ENCODE measurements around the gene CREB3L2. TPM values are rescaled to one million over a fixed set of nuclear protein-coding genes. Genes with fewer than 3 reads are reported as not detected.

Gene CREB3L2
- total and polyA plus RNA-seq, 10 of the 15 experiments (the other 5 are each of a cell fraction or from before 2014, with no cell fraction given): 6.4 to 67.1 (median 26.2) TPM

DNA sequence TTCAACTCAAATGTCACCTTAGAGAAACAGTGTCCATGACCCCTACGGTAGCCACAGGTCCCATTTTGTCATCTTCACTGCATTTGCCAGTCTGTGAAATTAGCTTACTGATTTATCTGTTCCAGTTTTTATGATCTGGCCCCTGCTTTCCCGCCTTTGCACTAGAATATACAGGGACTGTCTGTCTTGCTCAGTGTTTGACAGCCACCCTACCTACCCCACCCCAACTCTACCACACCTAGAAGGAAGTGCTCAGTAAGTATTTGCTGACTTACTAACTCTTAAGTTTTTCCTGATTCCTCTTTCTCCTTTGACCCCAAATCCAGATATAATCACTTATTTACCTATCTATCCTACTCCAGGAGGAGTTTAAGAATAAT lies 49.5 kb downstream of the CREB3L2 start:
- H3K27me3 ChIP-seq (replicated peaks in 1 of 2; ENCODE audit: control insufficient read depth in 2 of 2, insufficient read depth in 2 of 2, low read length in 1 of 2): no peaks in the 10 kb centered on the region
- WGBS (ENCODE audit: insufficient coverage, insufficient replicate concordance, low lambda C conversion rate, missing lambda C conversion rate): 100% methylated on average over 2 of the region's 2 CpGs
- FAIRE-seq: no peak
- ChIA-PET CTCF (interaction anchor here (1.0 kb wide), 1 partner anchor 32 kb away, joined by 3 read pairs; no protein-coding TSS in a partner anchor), RAD21 (ENCODE audit: unreplicated experiment) (no interaction called here), SMC1A (ENCODE audit: uncharacterized antibody, unreplicated experiment) (interaction anchor here (1.2 kb wide), 1 partner anchor 42 kb away, joined by 3 read pairs; no protein-coding TSS in a partner anchor), POLR2A (interaction anchor here (1.6 kb wide), 1 partner anchor 47 kb away, joined by 3 read pairs; no protein-coding TSS in a partner anchor)
- peaks cover 9% of the 10 kb centered on the region; the same call in 1 of the 2 replicates for H3K4me1 ChIP-seq (ENCODE audit: control insufficient read depth, insufficient read depth, low read length)
- no peak overlapping the region for H3K4me3 ChIP-seq
- intact Hi-C loops (cut with micrococcal nuclease; ENCODE audit: unreplicated experiment): no loop called here
- TF ChIP-seq RCOR1 (conservative IDR thresholded peaks at IDR 0.05; ENCODE audit: low read depth, low read length): no peak
- no peak for TF ChIP-seq TARDBP (IDR thresholded peaks at IDR 0.05; ENCODE audit: borderline replicate concordance)
- no peak for TF ChIP-seq GABPA (IDR thresholded peaks at IDR 0.05; ENCODE audit: low read depth)
- no peak for TF ChIP-seq SIX5 (IDR thresholded peaks at IDR 0.05; ENCODE audit: low read depth, low read length, severe bottlenecking)
- TF ChIP-seq, protein P1, sequence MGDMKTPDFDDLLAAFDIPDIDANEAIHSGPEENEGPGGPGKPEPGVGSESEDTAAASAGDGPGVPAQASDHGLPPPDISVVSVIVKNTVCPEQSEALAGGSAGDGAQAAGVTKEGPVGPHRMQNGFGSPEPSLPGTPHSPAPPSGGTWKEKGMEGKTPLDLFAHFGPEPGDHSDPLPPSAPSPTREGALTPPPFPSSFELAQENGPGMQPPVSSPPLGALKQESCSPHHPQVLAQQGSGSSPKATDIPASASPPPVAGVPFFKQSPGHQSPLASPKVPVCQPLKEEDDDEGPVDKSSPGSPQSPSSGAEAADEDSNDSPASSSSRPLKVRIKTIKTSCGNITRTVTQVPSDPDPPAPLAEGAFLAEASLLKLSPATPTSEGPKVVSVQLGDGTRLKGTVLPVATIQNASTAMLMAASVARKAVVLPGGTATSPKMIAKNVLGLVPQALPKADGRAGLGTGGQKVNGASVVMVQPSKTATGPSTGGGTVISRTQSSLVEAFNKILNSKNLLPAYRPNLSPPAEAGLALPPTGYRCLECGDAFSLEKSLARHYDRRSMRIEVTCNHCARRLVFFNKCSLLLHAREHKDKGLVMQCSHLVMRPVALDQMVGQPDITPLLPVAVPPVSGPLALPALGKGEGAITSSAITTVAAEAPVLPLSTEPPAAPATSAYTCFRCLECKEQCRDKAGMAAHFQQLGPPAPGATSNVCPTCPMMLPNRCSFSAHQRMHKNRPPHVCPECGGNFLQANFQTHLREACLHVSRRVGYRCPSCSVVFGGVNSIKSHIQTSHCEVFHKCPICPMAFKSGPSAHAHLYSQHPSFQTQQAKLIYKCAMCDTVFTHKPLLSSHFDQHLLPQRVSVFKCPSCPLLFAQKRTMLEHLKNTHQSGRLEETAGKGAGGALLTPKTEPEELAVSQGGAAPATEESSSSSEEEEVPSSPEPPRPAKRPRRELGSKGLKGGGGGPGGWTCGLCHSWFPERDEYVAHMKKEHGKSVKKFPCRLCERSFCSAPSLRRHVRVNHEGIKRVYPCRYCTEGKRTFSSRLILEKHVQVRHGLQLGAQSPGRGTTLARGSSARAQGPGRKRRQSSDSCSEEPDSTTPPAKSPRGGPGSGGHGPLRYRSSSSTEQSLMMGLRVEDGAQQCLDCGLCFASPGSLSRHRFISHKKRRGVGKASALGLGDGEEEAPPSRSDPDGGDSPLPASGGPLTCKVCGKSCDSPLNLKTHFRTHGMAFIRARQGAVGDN (IDR thresholded peaks at IDR 0.05): no peak
- TF ChIP-seq USF1 (IDR thresholded peaks at IDR 0.05; ENCODE audit: borderline replicate concordance, extremely low read length, insufficient read depth, low read depth, low read length): no peak
- TF ChIP-seq CEBPB (IDR thresholded peaks at IDR 0.05; ENCODE audit: borderline replicate concordance in 1 of 2, low read depth in 2 of 2, low read length in 2 of 2): no peak
- H3K9ac ChIP-seq (ENCODE audit: control insufficient read depth, insufficient read depth, low read length): no peak overlapping the region
- H3K79me2 ChIP-seq (ENCODE audit: control insufficient read depth, insufficient read depth, low read length): peaks cover 69% of the 10 kb centered on the region
- H3K36me3 ChIP-seq (ENCODE audit: control insufficient read depth in 2 of 2, insufficient read depth in 2 of 2, low read length in 1 of 2): peaks cover 3 to 31% of the 10 kb centered on the region in 2 experiments
- BruUV-seq (replicated peaks): no TSS peak
- no peak overlapping the region for H3K27ac ChIP-seq (ENCODE audit: control insufficient read depth, insufficient read depth)
- DNase-seq (ENCODE audit: low read depth, low spot score): no peak
- in situ Hi-C loops (cut with MboI): no loop called here
- H3K4me2 ChIP-seq (ENCODE audit: control insufficient read depth, insufficient read depth): no peak overlapping the region
- H4K20me1 ChIP-seq (ENCODE audit: control insufficient read depth, insufficient read depth): no peaks in the 10 kb centered on the region
- ATAC-seq: no peak
- no peaks in the 10 kb centered on the region for H3K9me3 ChIP-seq (replicated peaks; ENCODE audit: control insufficient read depth, insufficient read depth, low read length)
- no peak overlapping the region for H2AFZ ChIP-seq (ENCODE audit: control insufficient read depth, low read depth, low read length)

Data from GM12878 (cell line).